T-helper 2 cell treated with Interferon-gamma antibody and Interleukin-4, amounts not matched to agents 100 ng/mL and 5 ng/mL, for 36 hours (primary cell): ENCODE measurements around the gene TUT4. TPM values are rescaled to one million over a fixed set of nuclear protein-coding genes. Genes with fewer than 3 reads are reported as not detected.

Experiments used
- intact Hi-C: fragments of 100-400 bp; cut with micrococcal nuclease; formaldehyde crosslinking; loops from one replicate; pipeline ENCODE4 v1.15.1; 2023
- total RNA-seq: library from RNA; stranded (reverse); gene quantifications from 2 replicates; pipeline ENCODE4 v1.2.3, GENCODE V29; 2022

Gene TUT4
- total RNA-seq, 1 donor from 2014 or later: 70.8 TPM

- intact Hi-C loops: no loop called here
These were observed 19.5 kb upstream of the TUT4 start for GRCh38 chr1:52572387-52572786.

- intact Hi-C loops: no loop called here
These were observed 18.9 kb upstream of the TUT4 start for GRCh38 chr1:52571783-52572182.

GRCh38 chr1:52569449-52570210, 16.7 kb upstream of the TUT4 start:
- intact Hi-C loops: no loop called here

GRCh38 chr1:52567943-52568342, 15.1 kb upstream of the TUT4 start:
- intact Hi-C loops: no loop called here

GRCh38 chr1:52562766-52563165, 9.9 kb upstream of the TUT4 start:
- intact Hi-C loops: no loop called here

GRCh38 chr1:52559875-52560274, 7.0 kb upstream of the TUT4 start:
- intact Hi-C loops: no loop called here

- intact Hi-C loops: no loop called here
These were observed 6.0 kb upstream of the TUT4 start for GRCh38 chr1:52558941-52559340.

GRCh38 chr1:52556641-52557360, 3.9 kb upstream of the TUT4 start:
- intact Hi-C loops: no loop called here

GRCh38 chr1:52554756-52555155, 1.9 kb upstream of the TUT4 start:
- intact Hi-C loops: loop anchor here (5.0 kb wide), 1 partner anchor 773 kb away; the partner anchor contains the start of gene LRP8

- intact Hi-C loops: loop anchor here (5.0 kb wide), 1 partner anchor 773 kb away; the partner anchor contains the start of gene LRP8
These were observed 1.4 kb upstream of the TUT4 start for GRCh38 chr1:52554267-52554640.

GRCh38 chr1:52553362-52554266, 722 bp upstream of the TUT4 start:
- intact Hi-C loops: loop anchor here (1.0 to 5.0 kb wide), 7 partner anchors 49 to 774 kb away; partner anchors contain the start of genes CC2D1B, GPX7, LRP8 and ORC1

- intact Hi-C loops: loop anchor here (1.0 to 5.0 kb wide), 4 partner anchors 128 to 775 kb away; partner anchors contain the start of genes CC2D1B and LRP8
These were observed 722 bp downstream of the TUT4 start for GRCh38 chr1:52552236-52552504.

GRCh38 chr1:52551507-52552235, 1.2 kb downstream of the TUT4 start:
- intact Hi-C loops: loop anchor here (1.0 to 5.0 kb wide), 4 partner anchors 127 to 776 kb away; partner anchors contain the start of genes CC2D1B and LRP8

- intact Hi-C loops: loop anchor here (5.0 kb wide), 1 partner anchor 777 kb away; the partner anchor contains the start of gene LRP8
These were observed 2.4 kb downstream of the TUT4 start for GRCh38 chr1:52550447-52550846.

- intact Hi-C loops: no loop called here
These were observed 3.6 kb downstream of the TUT4 start for GRCh38 chr1:52549267-52549666.

GRCh38 chr1:52546852-52547251, 6.0 kb downstream of the TUT4 start:
- intact Hi-C loops: no loop called here

GRCh38 chr1:52544665-52545525, 8.0 kb downstream of the TUT4 start:
- intact Hi-C loops: no loop called here

- intact Hi-C loops: no loop called here
These were observed 10.7 kb downstream of the TUT4 start for GRCh38 chr1:52542085-52542688.
